Vagina (tissue), 2 donors: ENCODE data around the gene CYP3A4.

ENCODE experiments used
- CTCF ChIP-seq, 3 experiments: fragments of 450-650 bp in 2 of 3; fragments of 200-600 bp in 1 of 3; sonication (generic) in 1 of 3; IDR thresholded peaks; one replicate each; pipeline ENCODE4 v1.5.1; 2017 to 2019; ENCODE audit warnings: antibody characterized with exemption in 3 of 3, mild to moderate bottlenecking in 2 of 3, moderate library complexity in 2 of 3
- POLR2A ChIP-seq, 2 donors: fragments of 450-650 bp; IDR thresholded peaks; one replicate each; pipeline ENCODE4 v1.6.1; 2017; ENCODE audit warnings: antibody characterized with exemption in 2 of 2, mild to moderate bottlenecking in 2 of 2, moderate library complexity in 2 of 2
- POLR2AphosphoS5 ChIP-seq, 2 donors: sonication (generic); formaldehyde crosslinking; IDR thresholded peaks; one replicate each; pipeline ENCODE4 v1.9.0; 2017; ENCODE audit warnings: antibody characterized with exemption in 2 of 2, mild to moderate bottlenecking in 2 of 2, low read depth in 1 of 2; ENCODE audit not compliant: insufficient read depth in 1 of 2

GRCh38 chr7:99782012-99782953 is 1.7 kb downstream of the CYP3A4 start:
- TF ChIP-seq POLR2A (IDR thresholded peaks at IDR 0.05) (no peak), CTCF (IDR thresholded peaks at IDR 0.05) (no peak), POLR2AphosphoS5 (IDR thresholded peaks at IDR 0.05; ENCODE audit: insufficient read depth in 1 of 2, low read depth in 1 of 2) (no peak)
